ENCODE data around the gene DMKN. TPM values are rescaled to one million over a fixed set of nuclear protein-coding genes. Genes with fewer than 3 reads are reported as not detected.

Gene DMKN
- total and polyA plus RNA-seq, 2 donors (not counting 1 experiment from before 2014, with no cell fraction given): 2.8 to 14.2 TPM

DNA sequence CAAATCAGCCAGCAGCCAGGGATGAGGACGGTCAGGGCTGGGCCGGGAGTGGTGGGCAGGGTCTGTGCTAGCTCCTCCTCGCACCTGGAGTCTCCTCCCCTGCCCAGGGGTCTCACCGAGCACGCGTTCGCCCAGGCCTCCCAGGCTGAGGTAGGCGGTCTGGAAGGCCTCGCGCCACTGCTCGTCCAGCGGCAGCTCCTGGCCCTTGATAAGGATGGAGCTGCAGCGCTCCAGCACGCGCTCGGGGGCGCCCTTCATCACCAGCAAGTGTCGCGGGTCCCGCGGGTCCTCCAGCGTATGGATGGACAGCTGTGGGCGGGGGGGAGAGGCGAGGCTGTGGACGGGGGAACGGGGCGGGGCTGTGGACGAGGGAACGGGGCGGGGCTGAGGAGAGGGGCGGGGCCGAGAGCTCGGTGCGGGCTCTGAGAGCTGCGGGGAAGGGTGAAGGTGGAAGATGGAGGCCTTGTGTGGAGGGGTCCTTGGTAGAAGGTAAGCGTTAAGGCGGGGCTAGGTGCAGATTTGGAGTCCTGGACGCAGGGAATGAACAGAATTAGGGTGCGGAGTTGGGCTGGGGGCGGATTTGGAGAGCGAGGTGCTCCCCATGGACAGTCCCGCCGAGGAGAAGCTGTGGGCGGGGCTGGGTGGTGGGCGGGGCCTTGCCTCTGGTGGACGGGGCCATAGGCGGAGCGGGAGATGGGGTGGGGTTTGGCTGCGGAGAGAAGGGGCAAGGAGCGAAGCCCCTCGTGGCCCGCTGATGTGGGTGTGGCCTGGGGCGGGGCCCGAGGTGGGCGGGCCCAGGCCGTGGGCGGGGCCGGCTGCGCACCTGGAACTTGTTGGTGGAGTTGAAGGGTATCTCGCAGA, 44.3 kb upstream of the DMKN start:
- no peak for TF ChIP-seq EZH2 (IDR thresholded peaks at IDR 0.05; ENCODE audit: low read length, missing control alignments)
- no peak for TF ChIP-seq CTCF (conservative IDR thresholded peaks at IDR 0.05 in 1 of 2, IDR thresholded peaks at IDR 0.05 in 1 of 2; ENCODE audit: low read depth in 1 of 2, low read length in 2 of 2)
- Histone ChIP-seq H3K4me1 (ENCODE audit: control insufficient read depth, extremely low read depth, insufficient read depth, low read length) (peaks cover 5% of the 10 kb centered on the region), H3K27ac (ENCODE audit: insufficient read depth, low read length) (no peak overlapping the region), H3K36me3 (ENCODE audit: control insufficient read depth, insufficient read depth, low read length) (no peaks in the 10 kb centered on the region), H2AFZ (ENCODE audit: low read length) (peak overlapping the region; percentile 83), H3K4me2 (ENCODE audit: extremely low read depth, insufficient read depth, low read length) (peak overlapping the region; percentile 44), H4K20me1 (ENCODE audit: control insufficient read depth, extremely low read depth, insufficient read depth, low read length) (no peaks in the 10 kb centered on the region), H3K79me2 (ENCODE audit: control insufficient read depth, insufficient read depth, low read length) (no peaks in the 10 kb centered on the region), H3K27me3 (ENCODE audit: control insufficient read depth, insufficient read depth, low read length) (peaks cover 26% of the 10 kb centered on the region), H3K9me3 (ENCODE audit: control insufficient read depth, insufficient read depth, low read depth, low read length) (no peaks in the 10 kb centered on the region), H3K9ac (ENCODE audit: insufficient read depth, low read length) (no peak overlapping the region), H3K4me3 (replicated peaks in 1 of 4; ENCODE audit: control extremely low read depth in 1 of 4, insufficient read depth in 1 of 4, low read depth in 3 of 4, low read length in 4 of 4) (peak overlapping the region in 3 of 4 experiments; percentile 29 to 59 (median 42))
- peak; percentile 37 to 48 for DNase-seq (ENCODE audit: low read depth in 2 of 2)

GRCh38 chr19:35556846-35557538, 43.5 kb upstream of the DMKN start:
- no peak for DNase-seq (ENCODE audit: low read depth in 2 of 2)
- TF ChIP-seq CTCF (conservative IDR thresholded peaks at IDR 0.05 in 1 of 2, IDR thresholded peaks at IDR 0.05 in 1 of 2; ENCODE audit: low read depth in 1 of 2, low read length in 2 of 2) (no peak), EZH2 (IDR thresholded peaks at IDR 0.05; ENCODE audit: low read length, missing control alignments) (no peak)
- Histone ChIP-seq H3K4me1 (ENCODE audit: control insufficient read depth, extremely low read depth, insufficient read depth, low read length) (peaks cover 5% of the 10 kb centered on the region), H3K27me3 (ENCODE audit: control insufficient read depth, insufficient read depth, low read length) (peaks cover 26% of the 10 kb centered on the region), H3K27ac (ENCODE audit: insufficient read depth, low read length) (no peak overlapping the region), H3K9me3 (ENCODE audit: control insufficient read depth, insufficient read depth, low read depth, low read length) (no peaks in the 10 kb centered on the region), H3K36me3 (ENCODE audit: control insufficient read depth, insufficient read depth, low read length) (no peaks in the 10 kb centered on the region), H3K4me2 (ENCODE audit: extremely low read depth, insufficient read depth, low read length) (no peak overlapping the region), H3K79me2 (ENCODE audit: control insufficient read depth, insufficient read depth, low read length) (no peaks in the 10 kb centered on the region), H3K4me3 (replicated peaks in 1 of 4; ENCODE audit: control extremely low read depth in 1 of 4, insufficient read depth in 1 of 4, low read depth in 3 of 4, low read length in 4 of 4) (no peak overlapping the region), H2AFZ (ENCODE audit: low read length) (no peak overlapping the region), H3K9ac (ENCODE audit: insufficient read depth, low read length) (no peak overlapping the region), H4K20me1 (ENCODE audit: control insufficient read depth, extremely low read depth, insufficient read depth, low read length) (no peaks in the 10 kb centered on the region)

DNA sequence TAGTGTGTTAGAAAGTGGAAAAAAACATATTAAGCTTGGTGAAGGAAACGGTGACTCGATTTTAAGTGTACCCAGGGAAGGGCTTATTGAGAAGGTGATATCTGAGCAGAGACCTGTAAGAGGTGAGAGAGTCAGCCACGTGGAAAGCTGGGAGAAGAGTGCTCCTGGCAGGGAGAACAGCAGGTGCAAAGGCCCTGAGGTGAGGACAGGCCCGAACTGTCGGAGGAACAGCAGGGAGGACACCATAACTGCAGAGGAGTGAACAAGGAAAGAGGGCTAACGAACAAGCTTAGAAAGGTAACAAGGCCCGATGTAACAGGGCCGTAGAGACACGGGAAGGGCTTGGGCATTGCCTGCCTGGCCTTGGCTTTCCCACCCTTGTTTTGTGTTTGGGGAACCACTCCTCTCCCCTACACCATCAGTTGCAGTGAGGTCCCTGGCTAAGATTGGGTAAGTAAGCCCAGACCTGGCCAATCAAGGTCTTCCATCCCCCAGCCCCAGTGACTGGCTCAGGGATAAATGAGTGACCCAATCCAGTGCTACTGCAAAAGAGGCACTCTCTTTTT, 42.7 kb upstream of the DMKN start:
- DNase-seq (ENCODE audit: low read depth in 2 of 2): no peak
- Histone ChIP-seq H3K79me2 (ENCODE audit: control insufficient read depth, insufficient read depth, low read length) (no peaks in the 10 kb centered on the region), H4K20me1 (ENCODE audit: control insufficient read depth, extremely low read depth, insufficient read depth, low read length) (no peaks in the 10 kb centered on the region), H3K9ac (ENCODE audit: insufficient read depth, low read length) (no peak overlapping the region), H3K4me1 (ENCODE audit: control insufficient read depth, extremely low read depth, insufficient read depth, low read length) (peaks cover 5% of the 10 kb centered on the region), H3K27ac (ENCODE audit: insufficient read depth, low read length) (no peak overlapping the region), H2AFZ (ENCODE audit: low read length) (no peak overlapping the region), H3K27me3 (ENCODE audit: control insufficient read depth, insufficient read depth, low read length) (peaks cover 26% of the 10 kb centered on the region), H3K4me2 (ENCODE audit: extremely low read depth, insufficient read depth, low read length) (no peak overlapping the region), H3K4me3 (replicated peaks in 1 of 4; ENCODE audit: control extremely low read depth in 1 of 4, insufficient read depth in 1 of 4, low read depth in 3 of 4, low read length in 4 of 4) (no peak overlapping the region), H3K9me3 (ENCODE audit: control insufficient read depth, insufficient read depth, low read depth, low read length) (no peaks in the 10 kb centered on the region), H3K36me3 (ENCODE audit: control insufficient read depth, insufficient read depth, low read length) (no peaks in the 10 kb centered on the region)
- TF ChIP-seq EZH2 (IDR thresholded peaks at IDR 0.05; ENCODE audit: low read length, missing control alignments): no peak
- TF ChIP-seq CTCF (conservative IDR thresholded peaks at IDR 0.05 in 1 of 2, IDR thresholded peaks at IDR 0.05 in 1 of 2; ENCODE audit: low read depth in 1 of 2, low read length in 2 of 2): no peak
